SK-N-SH (cell line): ENCODE measurements around the gene MMS22L.

Experiments
- CTCF ChIP-seq: fragments of 200-600 bp; sonication (generic); IDR thresholded peaks from 2 replicates; pipeline ENCODE4 v1.6.1; 2017; ENCODE audit warnings: antibody characterized with exemption, mild to moderate bottlenecking, moderate library complexity
- EZH2phosphoT487 ChIP-seq: fragments of 200-600 bp; sonication (generic); IDR thresholded peaks from 2 replicates; pipeline ENCODE4 v1.6.1; 2017; ENCODE audit warnings: low read depth, mixed run types, mild to moderate bottlenecking, antibody characterized with exemption, moderate library complexity, borderline replicate concordance
- NRF1 ChIP-seq: IDR thresholded peaks from 2 replicates; pipeline ENCODE4 v1.6.1; 2012; ENCODE audit warnings: low read depth, mild to moderate bottlenecking, low read length
- TEAD4 ChIP-seq: IDR thresholded peaks from 2 replicates; pipeline ENCODE4 v1.4.0; 2012; ENCODE audit warnings: mild to moderate bottlenecking, borderline replicate concordance; ENCODE audit not compliant: insufficient read depth

DNA sequence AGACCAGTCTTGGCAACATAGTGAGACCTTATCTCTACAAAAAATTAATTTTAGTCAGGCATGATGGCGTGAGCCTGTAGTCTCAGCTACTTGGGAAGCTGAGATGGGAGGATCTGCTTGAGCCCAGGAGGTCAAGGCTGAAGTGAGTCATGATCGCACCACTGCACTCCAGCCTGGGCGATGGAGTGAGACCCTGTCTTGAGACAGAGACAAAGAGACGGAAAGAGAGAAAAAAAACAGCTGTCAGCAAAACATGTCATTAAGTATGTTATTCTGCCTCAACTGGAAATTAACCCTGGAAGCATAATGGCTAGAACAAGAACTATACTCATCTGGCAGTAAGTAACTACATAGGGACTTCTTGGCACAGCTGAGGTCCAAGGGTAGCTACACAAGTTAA is 7.2 kb downstream of the MMS22L start:
- TF ChIP-seq EZH2phosphoT487 = no peak
- no peak for TF ChIP-seq NRF1
- TF ChIP-seq CTCF = no peak
- TF ChIP-seq TEAD4 = no peak
